ENCODE measurements around the gene PLXNA2.

The PLXNA2 gene

DNA sequence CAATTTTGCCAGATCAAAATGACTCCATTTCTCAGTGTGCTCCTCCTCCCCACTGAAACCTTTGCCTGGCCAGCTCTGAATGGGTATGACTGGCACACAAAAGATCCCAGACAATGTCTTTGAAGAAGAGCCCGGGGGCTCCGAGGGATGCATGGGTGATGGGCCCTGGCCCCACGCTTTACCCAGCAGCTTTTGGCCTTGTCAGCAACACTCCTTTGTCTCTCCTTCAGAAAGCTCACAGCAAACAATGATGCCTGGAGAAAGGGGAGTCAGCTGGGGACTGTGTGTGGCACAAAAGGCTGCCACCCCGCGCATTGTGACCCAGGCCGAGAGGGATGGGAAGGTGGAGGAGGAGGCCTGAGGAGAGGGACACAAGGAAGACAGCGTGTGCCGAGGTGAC is 45.9 kb downstream of the PLXNA2 start:
- TF ChIP-seq, protein P1, sequence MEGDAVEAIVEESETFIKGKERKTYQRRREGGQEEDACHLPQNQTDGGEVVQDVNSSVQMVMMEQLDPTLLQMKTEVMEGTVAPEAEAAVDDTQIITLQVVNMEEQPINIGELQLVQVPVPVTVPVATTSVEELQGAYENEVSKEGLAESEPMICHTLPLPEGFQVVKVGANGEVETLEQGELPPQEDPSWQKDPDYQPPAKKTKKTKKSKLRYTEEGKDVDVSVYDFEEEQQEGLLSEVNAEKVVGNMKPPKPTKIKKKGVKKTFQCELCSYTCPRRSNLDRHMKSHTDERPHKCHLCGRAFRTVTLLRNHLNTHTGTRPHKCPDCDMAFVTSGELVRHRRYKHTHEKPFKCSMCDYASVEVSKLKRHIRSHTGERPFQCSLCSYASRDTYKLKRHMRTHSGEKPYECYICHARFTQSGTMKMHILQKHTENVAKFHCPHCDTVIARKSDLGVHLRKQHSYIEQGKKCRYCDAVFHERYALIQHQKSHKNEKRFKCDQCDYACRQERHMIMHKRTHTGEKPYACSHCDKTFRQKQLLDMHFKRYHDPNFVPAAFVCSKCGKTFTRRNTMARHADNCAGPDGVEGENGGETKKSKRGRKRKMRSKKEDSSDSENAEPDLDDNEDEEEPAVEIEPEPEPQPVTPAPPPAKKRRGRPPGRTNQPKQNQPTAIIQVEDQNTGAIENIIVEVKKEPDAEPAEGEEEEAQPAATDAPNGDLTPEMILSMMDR (IDR thresholded peaks at IDR 0.05; ENCODE audit: insufficient read depth, missing control alignments) = no peak
- DNase-seq (ENCODE audit: insufficient read length, low spot score) (no peak), FAIRE-seq (no peak)

DNA sequence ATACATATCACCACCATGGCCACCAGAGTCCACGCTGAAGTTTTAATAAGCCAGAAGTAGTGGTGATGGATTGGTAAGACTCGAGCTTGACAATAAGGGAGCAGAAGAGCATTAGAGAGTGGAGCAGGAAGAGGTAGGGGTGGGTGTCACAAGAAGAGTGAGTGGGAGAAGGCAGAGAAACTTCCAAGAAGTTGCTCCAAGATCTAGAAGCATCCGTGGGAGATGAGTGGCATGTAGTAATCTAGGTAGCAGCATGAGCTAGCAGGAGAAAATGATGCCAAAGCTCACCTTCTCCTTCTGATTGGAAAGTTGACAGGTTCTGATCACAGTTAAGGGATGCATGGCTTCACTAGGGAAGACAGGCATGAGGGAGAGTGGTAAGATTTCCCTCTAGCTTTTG is 49.2 kb downstream of the PLXNA2 start:
- no peak for FAIRE-seq
- DNase-seq (ENCODE audit: insufficient read length, low spot score) = no peak
- TF ChIP-seq, protein P1 (IDR thresholded peaks at IDR 0.05; ENCODE audit: insufficient read depth, missing control alignments) = no peak

DNA sequence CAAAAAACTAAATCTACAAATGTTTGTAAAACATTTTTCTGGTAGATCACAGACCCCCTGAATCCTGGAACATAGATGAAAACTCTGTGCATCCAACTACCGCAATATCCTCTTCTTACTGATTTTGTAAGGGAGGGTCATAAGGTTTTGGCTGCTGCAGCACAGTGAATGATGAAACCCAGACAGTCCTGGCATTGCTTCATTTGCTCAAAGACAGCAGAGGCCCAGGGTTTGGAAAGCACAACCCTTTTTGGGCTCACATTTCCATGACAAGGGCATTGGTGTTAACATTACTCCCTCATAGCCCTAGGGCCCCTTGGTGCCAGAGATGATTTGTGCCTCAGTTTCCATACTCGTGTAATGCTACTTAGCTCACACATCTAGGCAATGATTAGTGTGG is 51.2 kb downstream of the PLXNA2 start:
- no peak for DNase-seq (ENCODE audit: insufficient read length, low spot score)
- no peak for FAIRE-seq
- TF ChIP-seq, protein P1 (IDR thresholded peaks at IDR 0.05; ENCODE audit: insufficient read depth, missing control alignments) = no peak

DNA sequence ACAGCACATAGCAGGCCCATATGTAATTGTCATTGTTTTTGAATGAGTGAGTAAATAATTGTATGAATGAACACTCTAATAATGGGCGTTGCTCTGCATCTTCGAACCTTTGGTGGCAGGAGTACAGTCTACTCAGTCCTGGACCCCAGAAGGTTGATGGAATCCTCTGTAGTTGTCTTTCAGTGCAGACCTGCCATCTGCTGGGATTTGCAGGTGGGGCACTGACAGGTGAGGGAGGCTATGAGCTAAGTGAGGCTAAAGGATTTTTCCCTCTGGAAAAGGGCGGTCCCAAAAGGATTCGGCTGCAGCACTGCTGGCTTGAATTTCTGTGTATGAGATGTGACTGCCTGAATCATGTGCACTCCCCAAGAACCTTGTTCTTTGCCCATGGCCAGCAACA is 53.4 kb downstream of the PLXNA2 start:
- FAIRE-seq = no peak
- TF ChIP-seq, protein P1 (IDR thresholded peaks at IDR 0.05; ENCODE audit: insufficient read depth, missing control alignments) = no peak
- DNase-seq (ENCODE audit: insufficient read length, low spot score) = no peak

DNA sequence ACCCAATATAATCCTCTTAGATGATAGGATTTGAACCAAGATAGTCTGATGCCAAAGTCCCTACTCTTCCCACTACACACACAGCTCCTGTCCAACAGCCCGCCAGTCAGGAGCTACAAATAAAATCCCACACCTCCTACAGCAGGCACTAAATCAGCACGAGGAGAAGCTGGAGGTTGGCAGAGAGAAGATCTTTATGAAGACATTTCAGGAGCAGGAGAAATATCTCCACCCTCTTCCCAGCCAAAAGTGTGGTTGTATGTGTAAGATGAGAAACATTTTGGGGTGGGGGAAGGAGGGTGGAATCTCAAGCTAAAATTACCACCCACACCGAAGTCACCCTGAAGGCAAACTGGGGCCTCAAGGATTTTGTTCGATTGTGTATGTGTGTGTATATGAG is 54.5 kb downstream of the PLXNA2 start:
- no peak for DNase-seq (ENCODE audit: insufficient read length, low spot score)
- TF ChIP-seq, protein P1 (IDR thresholded peaks at IDR 0.05; ENCODE audit: insufficient read depth, missing control alignments) = no peak
- FAIRE-seq = no peak

DNA sequence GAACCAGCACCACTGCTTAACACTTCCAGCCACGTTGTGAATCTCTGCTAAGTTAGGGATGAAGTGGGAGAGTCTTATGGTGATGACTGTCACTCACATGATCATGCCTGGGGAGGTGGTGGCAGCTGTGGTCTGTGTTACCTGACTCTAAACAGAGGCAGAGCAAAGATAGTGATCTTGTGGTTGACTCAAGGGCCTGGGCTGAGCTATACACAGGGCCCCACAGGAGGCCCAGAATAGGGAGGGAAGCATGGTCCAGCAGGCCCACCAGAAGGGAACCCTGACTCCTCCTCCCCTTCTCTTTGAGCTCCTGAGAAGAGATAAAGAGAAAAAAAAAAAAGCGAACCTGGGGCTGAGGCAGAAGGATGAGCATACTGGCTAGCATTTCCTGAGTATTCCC is 55.0 kb downstream of the PLXNA2 start:
- TF ChIP-seq, protein P1 (IDR thresholded peaks at IDR 0.05; ENCODE audit: insufficient read depth, missing control alignments) = no peak
- no peak for FAIRE-seq
- DNase-seq (ENCODE audit: insufficient read length, low spot score) = no peak

DNA sequence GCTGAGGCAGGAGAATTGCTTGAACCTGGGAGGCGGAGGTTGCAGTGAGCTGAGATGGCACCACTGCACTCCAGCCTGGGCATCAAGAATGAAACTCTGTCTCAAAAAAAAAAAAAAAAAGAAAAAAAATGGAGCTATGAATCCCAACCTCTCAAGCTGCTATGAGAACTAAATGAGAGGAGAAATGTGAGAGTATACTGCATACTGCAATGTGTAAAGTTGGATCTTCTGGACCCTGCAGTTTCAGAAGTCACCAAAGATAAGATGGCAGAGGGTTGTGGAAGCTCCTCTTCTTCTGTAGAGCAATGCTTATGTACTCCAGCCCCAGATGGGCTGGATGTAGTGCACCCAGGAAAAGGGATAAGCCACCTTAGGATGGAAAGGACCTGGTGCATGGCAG is 55.6 kb downstream of the PLXNA2 start:
- FAIRE-seq (no peak), DNase-seq (ENCODE audit: insufficient read length, low spot score) (no peak)
- TF ChIP-seq, protein P1 (IDR thresholded peaks at IDR 0.05; ENCODE audit: insufficient read depth, missing control alignments) = no peak
